Cortex of kidney (tissue), 1 donor: Measurements from ENCODE around the gene VGLL3.
"Not testable (repeated sequence)": the region's sequence is repeated elsewhere in the genome, so short reads cannot be mapped to it uniquely, and the experiment has no call there.

Experiments
- DNase-seq: peaks from one replicate; lab custom pipeline; 2025; lab: John Stamatoyannopoulos, UW

VGLL3 gene

DNA sequence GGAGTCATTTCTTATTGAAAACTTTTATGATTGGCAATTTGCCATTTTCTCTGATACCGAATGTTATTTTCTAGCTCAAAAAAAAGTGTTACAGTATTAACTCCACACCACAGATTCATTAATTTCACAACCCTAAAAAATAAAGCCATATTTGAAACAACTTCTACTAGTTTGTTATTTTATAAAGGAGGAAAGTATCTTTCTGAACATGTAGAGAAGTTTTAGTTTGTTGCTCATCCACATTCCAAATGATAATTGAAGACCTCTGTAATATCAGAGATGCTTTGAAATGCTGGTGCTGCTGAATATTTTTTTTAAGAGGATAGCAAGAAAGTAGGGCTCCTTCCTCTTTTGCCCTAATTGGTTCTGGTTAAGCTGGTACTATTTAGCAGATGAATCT lies 1.9 kb downstream of the VGLL3 start:
- no peak for DNase-seq

DNA sequence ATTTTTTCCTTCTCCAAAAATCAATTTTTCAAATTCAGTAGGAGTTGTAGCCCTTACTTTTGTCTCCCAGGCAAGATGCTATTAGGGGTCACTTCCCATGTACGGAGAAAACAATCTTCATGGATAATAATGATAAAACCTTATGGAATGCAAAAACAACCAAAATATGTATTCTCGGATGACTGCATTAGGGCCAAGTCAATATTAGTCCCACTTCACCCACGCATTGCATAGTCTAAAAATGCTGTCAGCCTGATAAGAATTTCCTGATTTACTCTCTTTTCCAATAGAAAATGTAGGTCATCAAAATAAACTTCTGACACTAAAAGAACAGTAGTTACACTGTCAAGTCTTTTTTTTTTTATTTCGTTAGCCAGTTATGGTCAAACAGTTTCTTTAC lies 2.7 kb downstream of the VGLL3 start:
- no peak for DNase-seq

DNA sequence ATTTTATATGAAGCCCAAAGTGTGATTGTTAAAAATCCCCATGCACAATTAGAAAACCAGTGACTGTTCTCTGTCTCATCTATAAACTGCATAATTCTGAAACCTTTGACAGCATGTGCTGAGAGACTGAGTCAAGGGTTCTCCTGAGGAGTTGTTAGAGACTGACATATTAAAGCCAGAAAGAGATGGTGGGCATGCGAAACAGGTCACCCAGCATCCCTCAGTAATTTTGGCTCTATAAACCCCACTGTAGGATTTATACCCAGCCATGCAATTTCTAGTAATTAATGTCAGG lies 3.6 kb downstream of the VGLL3 start:
- no peak for DNase-seq

DNA sequence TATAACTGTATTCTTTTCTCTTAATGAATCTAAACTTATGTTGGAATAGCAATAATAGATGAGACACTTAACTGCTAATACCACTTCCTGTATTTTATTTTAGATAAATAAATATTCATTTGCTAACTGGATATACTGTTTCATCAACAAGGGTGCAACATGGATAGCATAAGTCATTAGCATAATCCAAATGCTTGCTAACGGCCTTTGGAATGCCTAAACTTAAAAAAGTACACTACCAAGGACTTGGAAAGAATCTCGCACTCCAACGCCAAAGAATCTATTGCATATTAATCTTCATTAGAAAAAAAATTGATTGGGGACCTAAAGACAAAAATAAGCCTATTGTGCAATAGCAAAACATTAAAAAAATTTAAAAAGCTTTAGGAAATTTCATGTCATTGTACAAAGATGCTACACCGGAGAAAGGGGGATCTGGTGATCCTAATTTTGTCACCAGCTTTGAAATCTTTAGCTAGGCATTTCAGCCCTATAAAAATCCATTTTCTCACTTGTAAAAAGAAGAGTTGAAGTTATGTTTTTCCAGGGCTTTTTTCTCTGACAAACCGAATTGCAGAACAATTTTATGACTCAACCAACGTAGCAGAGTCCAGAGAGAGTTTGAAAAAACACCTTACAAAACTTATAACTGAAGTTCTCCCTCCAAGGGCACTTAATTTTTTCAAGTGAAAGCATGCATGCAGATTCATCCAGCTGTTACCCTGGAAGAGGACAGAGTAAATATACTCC lies 4.1 kb downstream of the VGLL3 start:
- DNase-seq = no peak

DNA sequence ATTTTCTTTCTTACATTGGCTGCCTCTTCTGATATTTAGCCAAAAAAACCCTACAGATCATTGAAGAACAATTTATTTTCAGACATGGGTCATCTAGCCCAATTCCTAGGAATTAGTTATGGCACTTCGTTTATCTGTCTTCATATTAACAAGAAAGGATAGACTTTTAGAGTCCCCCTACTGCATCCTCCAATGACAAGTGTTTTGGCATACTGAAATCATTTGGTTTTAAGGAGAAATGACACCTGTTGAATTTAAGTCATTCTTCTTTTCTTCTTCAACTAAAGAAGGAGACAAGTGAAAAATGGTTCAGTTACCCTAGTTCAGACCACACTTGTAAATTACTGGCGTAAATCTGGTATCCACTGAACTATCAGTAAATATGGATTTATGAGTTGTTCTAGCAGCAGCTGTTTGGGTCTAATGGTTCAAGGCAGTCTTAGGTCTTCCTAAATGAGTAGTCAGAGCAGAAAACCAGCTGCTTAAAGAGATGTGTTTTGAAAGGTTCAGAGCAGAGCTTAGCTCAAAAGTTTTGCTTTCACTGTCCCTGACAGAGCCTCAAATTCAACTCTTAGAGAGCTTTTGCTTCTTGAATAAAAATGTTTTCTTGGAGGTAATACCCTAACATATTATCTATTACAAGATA lies 5.6 kb downstream of the VGLL3 start:
- DNase-seq = no peak

DNA sequence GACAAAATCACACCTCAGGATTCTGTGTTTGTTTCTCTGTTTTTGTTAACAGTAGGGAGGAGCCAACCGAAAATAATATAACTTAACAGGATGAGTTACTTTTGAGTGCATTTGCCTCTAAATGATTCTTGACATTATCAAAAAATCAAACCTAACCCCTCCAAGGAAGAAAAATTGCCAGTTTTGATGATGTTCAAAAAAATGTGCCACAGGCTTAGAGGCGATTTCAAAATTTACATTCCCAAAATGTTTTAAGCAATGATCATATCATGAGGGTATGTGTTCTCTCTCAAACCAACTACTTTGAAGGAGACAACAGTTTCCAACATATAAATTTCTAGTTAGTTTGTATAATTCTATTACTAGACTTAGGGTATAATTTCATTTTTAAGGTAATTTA lies 6.7 kb downstream of the VGLL3 start:
- DNase-seq = no peak

DNA sequence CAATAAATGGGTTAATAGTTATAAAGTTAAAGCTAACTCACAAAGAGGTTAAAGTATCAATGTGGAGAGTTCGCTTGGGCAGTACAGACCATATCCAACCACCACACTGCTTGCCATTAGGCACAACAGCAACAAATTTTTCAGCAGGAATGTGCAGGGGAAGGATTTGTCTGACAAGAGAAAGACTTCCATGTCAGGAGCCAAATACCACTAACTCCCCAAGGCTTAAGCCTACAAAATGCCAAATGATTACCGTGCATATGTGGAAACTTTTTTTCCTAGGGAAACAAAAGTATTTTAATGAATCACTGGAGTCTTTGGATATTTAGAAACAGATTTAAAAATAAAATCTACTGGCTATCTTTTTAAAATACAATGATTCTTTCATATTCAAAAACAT lies 8.1 kb downstream of the VGLL3 start:
- DNase-seq = no peak

DNA sequence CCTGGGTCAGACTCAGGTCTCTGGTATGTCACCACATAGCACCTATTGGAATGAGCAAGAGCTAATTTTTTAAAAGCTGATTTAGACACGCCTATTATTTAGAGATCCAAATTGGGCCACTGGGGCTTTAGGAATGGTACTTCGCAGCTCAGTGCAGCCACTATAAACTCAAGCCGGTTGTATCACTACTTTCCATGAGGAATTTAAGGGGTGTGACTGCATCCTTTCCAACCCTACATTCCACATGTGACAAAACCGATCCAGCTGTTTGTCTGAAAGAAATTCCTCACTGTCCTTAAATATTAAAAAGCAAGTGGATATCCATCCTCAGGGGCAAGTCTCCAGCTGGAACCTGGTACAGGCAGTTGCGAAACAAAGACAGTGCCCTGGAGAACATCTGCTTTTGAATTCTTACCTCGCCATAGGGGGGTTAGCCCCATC lies 12.8 kb downstream of the VGLL3 start:
- DNase-seq = no peak

DNA sequence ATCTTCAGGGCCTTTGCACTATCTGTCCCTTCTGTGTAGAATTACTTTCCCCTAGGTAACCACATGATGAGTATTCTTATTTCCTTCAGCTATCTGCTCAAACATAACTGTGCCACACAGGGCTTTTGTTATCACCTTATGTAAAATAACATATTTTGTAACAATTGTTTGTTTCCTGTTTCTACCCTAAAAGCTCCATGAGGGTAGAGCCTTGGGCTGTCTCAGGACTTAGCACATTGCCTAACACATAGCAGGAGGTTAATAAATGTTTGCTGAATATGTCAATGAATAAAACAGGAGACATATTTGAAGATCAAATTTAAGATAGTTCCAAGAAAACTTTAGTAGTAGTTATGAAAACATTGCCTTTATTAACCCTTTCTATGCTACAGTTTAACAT lies 14.7 kb downstream of the VGLL3 start:
- no peak for DNase-seq

DNA sequence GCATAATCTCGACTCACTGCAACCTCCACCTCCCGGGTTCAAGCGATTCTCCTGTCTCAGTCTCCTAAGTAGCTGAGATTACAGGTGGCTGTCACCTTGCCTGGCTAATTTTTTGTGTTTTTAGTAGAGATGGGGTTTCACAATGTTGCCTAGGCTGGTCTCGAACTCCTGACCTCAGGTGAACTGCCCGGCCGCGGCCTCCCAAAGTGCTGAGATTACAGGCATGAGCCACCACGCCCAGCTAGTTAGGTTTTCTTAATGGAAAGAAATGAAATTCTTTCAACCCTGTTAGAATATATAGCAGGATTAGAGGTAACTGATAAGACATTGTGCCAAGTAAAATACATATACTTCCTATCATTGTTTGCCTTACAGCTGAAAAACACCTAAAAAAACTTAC lies 16.8 kb downstream of the VGLL3 start:
- DNase-seq = not testable (repeated sequence)

DNA sequence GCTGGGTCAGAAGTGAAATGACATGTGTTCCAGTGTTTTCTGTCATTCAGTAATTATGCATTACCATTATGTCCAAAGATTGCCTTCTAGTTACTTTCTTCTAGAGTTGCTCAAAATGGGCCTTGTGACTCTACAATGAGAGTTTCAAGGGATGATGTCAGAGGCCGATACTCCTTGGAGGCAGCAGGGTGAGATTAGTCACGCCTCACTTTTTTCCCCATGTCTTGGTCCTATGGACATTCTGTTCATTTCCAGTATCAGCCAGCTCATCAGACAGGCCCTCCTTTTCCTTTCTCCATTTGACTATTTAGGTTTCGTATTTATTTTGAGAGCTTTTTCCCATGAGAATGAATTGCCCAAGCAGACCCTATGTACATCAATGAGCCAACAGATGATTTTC lies 17.5 kb downstream of the VGLL3 start:
- DNase-seq = no peak

DNA sequence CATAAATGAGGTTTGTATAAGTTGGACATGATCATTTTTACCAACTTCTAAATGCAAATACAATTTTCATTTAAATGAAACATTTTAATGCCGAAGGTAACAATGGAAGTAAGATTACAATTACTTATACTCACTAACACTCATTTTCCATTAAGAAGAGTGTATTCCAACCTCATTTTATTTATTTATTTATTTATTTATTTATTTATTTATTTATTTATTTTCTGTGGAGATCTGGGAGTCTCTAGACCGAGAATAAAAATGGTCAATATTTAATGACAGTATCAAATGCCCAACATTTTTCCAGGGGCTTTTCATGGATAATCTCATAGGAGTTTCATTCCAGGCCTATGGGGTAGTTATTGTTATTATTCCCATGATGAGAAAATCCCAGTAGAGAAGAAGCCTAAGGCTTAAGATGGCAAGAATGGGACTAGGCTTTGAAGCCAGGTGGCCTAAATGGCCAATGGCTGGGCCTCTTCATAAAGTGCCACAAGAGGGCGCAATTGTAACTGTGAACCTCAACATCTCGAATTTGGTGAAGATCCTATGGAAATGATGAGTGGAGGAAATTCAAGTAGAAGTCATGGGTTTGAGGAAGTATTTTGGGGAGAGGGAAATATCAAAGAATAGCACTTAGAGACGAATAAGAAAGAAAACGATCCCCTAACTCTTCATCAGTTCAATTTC lies 21.3 kb downstream of the VGLL3 start:
- no peak for DNase-seq

DNA sequence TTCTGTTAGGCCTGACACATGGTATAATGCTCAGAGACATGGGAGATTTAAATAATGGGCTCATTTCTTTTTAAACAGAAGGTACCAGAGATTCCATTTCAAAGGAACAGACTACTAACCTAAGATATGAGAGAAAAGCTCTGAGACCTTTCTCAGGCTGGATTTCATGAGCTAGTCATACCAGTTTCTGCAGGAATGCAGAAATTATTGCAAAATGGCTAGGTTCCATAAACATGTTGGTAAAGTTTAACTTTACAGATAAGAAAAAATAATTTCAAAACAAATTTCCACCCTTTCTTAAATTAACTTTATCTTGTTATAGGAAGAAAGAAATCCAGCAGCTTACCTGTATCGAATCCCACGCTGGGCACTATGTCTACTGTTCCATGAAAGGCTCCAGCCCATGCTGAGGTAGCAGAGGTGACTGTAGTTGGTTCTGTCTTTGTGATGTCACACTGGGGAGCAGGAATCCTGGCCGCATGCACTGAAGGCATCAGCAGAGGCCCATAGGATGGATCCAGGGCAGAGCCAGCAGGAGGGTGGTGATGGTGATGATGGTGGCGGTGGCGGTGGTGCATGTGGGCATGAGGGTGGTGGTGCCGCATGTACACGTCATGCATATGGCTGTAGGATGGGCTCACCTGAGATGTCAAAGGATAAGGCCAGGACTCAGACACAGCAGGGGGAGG lies 22.6 kb downstream of the VGLL3 start:
- DNase-seq = no peak

DNA sequence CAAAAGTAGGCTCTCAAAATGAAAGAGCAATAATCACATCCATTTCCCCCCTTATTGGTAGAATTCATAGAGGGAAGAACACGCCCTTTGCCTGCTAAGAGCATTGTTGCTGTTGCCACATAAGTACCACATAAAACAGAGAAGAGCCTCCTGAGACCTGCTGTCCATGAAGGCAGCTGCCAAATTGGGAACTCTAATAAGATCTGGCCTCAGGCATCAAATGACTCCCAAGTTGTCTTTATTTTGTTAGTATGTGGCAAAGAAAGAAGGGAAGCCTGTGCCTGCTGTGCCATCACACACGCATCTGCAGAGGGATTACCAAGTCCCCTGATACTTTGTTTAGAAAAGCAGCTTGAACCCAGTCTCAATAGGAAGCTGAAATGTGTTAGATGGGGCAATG lies 23.9 kb downstream of the VGLL3 start:
- DNase-seq = no peak

DNA sequence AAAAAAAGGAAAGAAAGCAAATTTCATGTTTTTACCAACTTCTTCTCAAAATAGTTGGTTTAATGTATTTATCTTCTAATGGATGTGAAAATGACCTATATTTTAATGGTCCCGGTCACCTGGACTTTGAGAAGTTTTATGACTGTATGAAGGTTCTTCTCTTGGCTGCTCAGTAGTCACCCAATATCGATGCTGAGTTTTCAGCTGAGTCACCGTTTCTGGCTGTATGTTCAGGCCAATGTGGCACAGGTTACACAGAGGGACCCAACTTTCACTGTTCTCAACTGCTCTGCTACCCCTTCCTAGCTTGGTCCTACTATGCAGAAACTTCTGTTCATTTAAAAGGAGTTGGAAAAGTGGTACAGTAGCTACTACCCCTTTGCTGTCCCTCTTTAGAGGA lies 25.8 kb downstream of the VGLL3 start:
- DNase-seq = no peak

DNA sequence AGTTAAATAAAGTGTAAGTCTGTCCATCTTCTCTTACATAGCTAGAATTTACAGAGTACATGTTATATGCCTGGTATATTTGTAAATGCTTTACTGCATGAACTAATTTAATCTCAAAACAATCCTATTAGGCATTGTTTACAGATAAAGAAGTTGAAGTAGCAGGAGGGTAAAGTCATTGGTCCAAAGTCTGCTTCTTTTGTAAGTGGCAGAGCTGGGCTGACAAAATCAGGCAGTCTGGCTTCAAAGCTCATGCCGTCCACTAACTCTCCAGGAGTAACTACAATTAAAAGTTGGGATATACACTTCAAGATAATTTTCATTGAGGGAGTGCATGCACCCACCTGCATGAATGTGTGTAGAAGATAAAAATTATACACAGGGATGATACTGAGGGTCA lies 27.3 kb downstream of the VGLL3 start:
- no peak for DNase-seq

DNA sequence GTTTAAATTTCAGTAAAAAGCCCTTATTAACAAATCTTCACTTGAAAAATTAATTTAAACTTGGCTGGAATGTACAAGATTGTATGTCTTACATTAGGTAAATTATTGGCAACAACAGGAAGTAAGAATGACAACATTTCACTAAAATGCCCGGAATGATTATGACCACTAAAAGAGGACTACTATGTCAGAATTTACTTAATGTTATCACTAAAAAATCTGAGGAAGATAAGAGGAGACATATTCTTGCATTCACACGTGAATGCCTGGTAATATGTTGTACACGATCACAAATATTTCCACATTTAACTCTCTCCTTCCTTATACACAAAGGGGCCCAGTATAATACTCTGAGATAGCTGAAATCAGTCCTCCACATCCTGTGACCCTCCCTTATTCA lies 29.7 kb downstream of the VGLL3 start:
- no peak for DNase-seq

DNA sequence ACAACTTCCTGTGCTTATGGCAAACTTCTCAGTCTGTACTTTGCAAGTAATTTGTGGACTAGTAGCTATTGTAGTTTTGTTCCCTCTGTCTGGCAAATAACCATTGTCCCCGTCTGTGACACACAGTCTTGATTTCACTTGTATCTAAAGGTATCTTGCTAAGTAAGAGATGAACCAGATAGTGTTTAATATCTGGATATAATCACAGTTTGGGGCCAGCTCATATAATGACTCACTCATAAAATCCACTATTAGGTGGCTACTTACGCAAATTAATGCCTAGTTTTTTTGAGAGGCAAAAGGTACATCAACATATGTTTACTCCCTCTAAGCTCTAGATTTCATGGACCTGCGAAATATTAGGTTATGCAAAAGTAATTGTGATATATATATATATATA lies 30.4 kb downstream of the VGLL3 start:
- no peak for DNase-seq

DNA sequence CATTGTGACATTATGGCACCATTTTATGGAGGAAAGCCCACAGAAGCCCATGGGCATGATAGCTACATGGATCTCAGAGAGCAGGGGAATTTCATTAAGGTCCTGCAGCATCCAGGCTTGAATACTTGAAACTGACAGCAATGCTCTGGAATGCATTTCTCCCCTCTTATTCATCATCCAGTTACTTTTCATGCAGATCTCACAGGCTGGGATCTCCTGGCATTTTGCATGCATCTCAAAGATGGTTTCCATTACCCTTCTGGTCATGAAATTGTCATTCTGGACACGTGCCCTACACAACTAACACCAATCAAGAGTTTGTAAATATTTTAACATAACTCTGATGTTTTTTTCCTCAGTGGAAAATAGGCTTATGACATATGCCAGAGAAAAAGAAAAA lies 32.4 kb downstream of the VGLL3 start:
- no peak for DNase-seq

DNA sequence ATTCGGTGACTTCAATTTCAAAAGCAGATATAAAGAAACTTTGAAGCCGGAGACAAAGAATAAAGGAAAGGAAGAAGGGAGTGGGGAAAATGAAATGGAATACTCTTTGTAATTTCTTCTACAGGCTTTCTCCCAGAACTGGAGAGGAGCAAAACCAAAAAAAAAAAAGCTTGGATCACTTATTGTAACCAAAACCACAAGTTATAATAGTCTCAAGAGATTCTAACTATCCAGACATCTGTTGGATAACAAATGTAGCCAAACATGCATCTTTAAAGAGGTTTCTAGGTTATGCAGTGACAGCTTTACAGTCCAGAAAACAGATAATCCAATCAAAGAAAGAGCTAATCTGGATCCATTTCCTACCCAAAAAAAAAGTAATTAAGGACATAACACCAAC lies 36.2 kb downstream of the VGLL3 start:
- no peak for DNase-seq

DNA sequence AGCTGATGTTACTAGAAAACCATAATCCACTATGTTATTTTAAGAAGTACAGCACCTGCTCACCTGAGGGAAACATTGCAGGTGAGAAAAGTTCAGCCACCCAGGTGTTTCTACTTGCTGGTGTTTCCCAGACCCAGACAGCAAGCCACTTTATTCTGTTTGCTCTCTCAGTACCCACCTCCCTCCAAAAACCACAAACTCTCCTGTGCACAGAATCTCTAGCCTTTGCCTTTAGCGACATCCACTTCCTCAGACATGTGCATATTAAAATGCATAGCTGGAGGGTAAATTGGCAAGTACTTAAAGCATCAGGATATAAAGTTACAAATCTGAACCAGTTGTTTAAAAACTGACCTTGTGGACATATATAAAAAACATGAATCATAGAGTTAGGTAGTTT lies 36.7 kb downstream of the VGLL3 start:
- DNase-seq = no peak

DNA sequence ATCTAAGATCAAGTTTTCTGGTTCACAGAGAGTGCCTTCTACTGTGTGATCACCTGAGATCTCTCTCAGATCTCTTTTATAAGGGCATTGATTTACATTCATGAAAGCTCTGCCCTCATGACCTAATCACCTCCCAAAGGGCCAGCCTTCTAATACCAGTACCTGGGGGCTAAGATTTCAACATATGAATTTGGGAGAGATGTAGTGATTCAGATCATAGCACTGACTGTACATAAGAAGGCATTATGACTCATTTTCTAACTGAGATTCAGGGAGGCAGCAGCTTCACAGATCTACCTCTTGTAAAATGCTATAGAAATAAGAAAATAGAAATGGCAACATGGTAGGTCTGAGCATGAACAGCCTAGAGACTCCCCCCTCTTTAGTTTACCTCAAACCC lies 39.6 kb downstream of the VGLL3 start:
- DNase-seq = no peak

DNA sequence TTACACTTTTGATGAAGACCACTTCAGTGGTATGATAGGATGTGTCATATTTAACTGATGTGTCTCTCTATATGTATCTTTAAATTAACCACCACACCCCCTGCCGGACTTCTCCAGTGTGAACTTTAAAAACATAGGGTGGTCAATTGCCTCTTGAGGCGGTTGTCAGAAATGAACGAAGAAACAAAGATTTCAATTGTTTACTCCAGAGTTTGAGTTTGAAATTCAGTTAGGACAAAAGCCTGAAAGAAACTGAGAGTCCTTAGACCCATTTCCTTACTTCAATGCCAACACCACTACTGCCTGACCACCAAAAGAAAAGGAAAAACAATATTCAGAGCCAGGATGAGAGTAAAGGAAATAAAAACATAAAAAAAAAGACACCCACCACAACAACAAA lies 40.2 kb downstream of the VGLL3 start:
- DNase-seq = no peak
